ENCODE results near the gene CNGA1.

GRCh38 chr4:48011722-48012121 lies 4.8 kb downstream of the CNGA1 start:
- TF ChIP-seq, protein P1, sequence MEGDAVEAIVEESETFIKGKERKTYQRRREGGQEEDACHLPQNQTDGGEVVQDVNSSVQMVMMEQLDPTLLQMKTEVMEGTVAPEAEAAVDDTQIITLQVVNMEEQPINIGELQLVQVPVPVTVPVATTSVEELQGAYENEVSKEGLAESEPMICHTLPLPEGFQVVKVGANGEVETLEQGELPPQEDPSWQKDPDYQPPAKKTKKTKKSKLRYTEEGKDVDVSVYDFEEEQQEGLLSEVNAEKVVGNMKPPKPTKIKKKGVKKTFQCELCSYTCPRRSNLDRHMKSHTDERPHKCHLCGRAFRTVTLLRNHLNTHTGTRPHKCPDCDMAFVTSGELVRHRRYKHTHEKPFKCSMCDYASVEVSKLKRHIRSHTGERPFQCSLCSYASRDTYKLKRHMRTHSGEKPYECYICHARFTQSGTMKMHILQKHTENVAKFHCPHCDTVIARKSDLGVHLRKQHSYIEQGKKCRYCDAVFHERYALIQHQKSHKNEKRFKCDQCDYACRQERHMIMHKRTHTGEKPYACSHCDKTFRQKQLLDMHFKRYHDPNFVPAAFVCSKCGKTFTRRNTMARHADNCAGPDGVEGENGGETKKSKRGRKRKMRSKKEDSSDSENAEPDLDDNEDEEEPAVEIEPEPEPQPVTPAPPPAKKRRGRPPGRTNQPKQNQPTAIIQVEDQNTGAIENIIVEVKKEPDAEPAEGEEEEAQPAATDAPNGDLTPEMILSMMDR (IDR thresholded peaks at IDR 0.05) = no peak
- no peak for TF ChIP-seq POLR2A (IDR thresholded peaks at IDR 0.05)

Measured in testis (tissue), 2 donors.